Measurements from ENCODE around the gene FAM90A26.
"Not testable (repeated sequence)": the region's sequence is repeated elsewhere in the genome, so short reads cannot be mapped to it uniquely, and the experiment has no call there.

FAM90A26 gene

GRCh38 chr4:9169791-9170459 lies at the start of gene FAM90A26:
TSS of gene FAM90A26 (plus strand) at chr4:9170409. CDS start at chr4:9173173, 2,764 bp downstream.
- not testable (repeated sequence) for DNase-seq (ENCODE audit: low spot score)

- not testable (repeated sequence) for DNase-seq (ENCODE audit: low spot score)
Observed at GRCh38 chr4:9122711-9123110, 47.5 kb upstream of the FAM90A26 start.

- DNase-seq (ENCODE audit: low spot score) = not testable (repeated sequence)
Observed at GRCh38 chr4:9123572-9124007, 46.6 kb upstream of the FAM90A26 start.

- not testable (repeated sequence) for DNase-seq (ENCODE audit: low spot score)
Observed at GRCh38 chr4:9125601-9126161, 44.5 kb upstream of the FAM90A26 start.

- not testable (repeated sequence) for DNase-seq (ENCODE audit: low spot score)
Observed at GRCh38 chr4:9131420-9131819, 38.8 kb upstream of the FAM90A26 start.

GRCh38 chr4:9132849-9133248 lies 37.4 kb upstream of the FAM90A26 start:
- not testable (repeated sequence) for DNase-seq (ENCODE audit: low spot score)

- DNase-seq (ENCODE audit: low spot score) = not testable (repeated sequence)
Observed at GRCh38 chr4:9134011-9134410, 36.2 kb upstream of the FAM90A26 start.

GRCh38 chr4:9134556-9134955 lies 35.7 kb upstream of the FAM90A26 start:
- not testable (repeated sequence) for DNase-seq (ENCODE audit: low spot score)

- not testable (repeated sequence) for DNase-seq (ENCODE audit: low spot score)
Observed at GRCh38 chr4:9141050-9141449, 29.2 kb upstream of the FAM90A26 start.

GRCh38 chr4:9142786-9143185 lies 27.4 kb upstream of the FAM90A26 start:
- DNase-seq (ENCODE audit: low spot score) = not testable (repeated sequence)

- DNase-seq (ENCODE audit: low spot score) = no peak
Observed at GRCh38 chr4:9143421-9144080, 26.7 kb upstream of the FAM90A26 start.

- DNase-seq (ENCODE audit: low spot score) = no peak
Observed at GRCh38 chr4:9146967-9147366, 23.2 kb upstream of the FAM90A26 start.

GRCh38 chr4:9147368-9147767 lies 22.8 kb upstream of the FAM90A26 start:
- DNase-seq (ENCODE audit: low spot score) = not testable (repeated sequence)

GRCh38 chr4:9148611-9149409 lies 21.4 kb upstream of the FAM90A26 start:
- DNase-seq (ENCODE audit: low spot score) = not testable (repeated sequence)

- DNase-seq (ENCODE audit: low spot score) = not testable (repeated sequence)
Observed at GRCh38 chr4:9151809-9152179, 18.4 kb upstream of the FAM90A26 start.

- DNase-seq (ENCODE audit: low spot score) = peak; percentile 16
Observed at GRCh38 chr4:9152180-9153007, 17.8 kb upstream of the FAM90A26 start.

GRCh38 chr4:9153008-9153570 lies 17.1 kb upstream of the FAM90A26 start:
- peak; percentile 69 for DNase-seq (ENCODE audit: low spot score)

GRCh38 chr4:9153571-9154157 lies 16.5 kb upstream of the FAM90A26 start:
- not testable (repeated sequence) for DNase-seq (ENCODE audit: low spot score)

GRCh38 chr4:9155101-9155886 lies 14.9 kb upstream of the FAM90A26 start:
- DNase-seq (ENCODE audit: low spot score) = not testable (repeated sequence)

GRCh38 chr4:9158392-9158791 lies 11.8 kb upstream of the FAM90A26 start:
- DNase-seq (ENCODE audit: low spot score) = not testable (repeated sequence)
